DMS53 treated with DMSO at 0.1 percent for 48 hours (cell line): ENCODE data around the gene HUNK.
"Not testable (repeated sequence)": the region's sequence is repeated elsewhere in the genome, so short reads cannot be mapped to it uniquely, and the experiment has no call there.

ENCODE experiments used
- DNase-seq: peaks from one replicate; lab custom pipeline; 2025; ENCODE audit not compliant: unreplicated experiment; lab: John Stamatoyannopoulos, UW

The HUNK gene

GRCh38 chr21:31918250-31918775 lies 45.5 kb downstream of the HUNK start:
- no peak for DNase-seq

GRCh38 chr21:31920275-31920674 lies 47.5 kb downstream of the HUNK start:
- no peak for DNase-seq

GRCh38 chr21:31921079-31921478 lies 48.3 kb downstream of the HUNK start:
- no peak for DNase-seq

GRCh38 chr21:31922881-31923280 lies 50.1 kb downstream of the HUNK start:
- DNase-seq, result no peak

GRCh38 chr21:31923756-31924155 lies 50.9 kb downstream of the HUNK start:
- DNase-seq, result no peak

GRCh38 chr21:31924548-31924947 lies 51.7 kb downstream of the HUNK start:
- DNase-seq, result no peak

GRCh38 chr21:31926498-31926897 lies 53.7 kb downstream of the HUNK start:
- DNase-seq, result no peak

- no peak for DNase-seq
Observed at GRCh38 chr21:31927689-31928353, 55.0 kb downstream of the HUNK start.

GRCh38 chr21:31928656-31929055 lies 55.8 kb downstream of the HUNK start:
- DNase-seq, result no peak

GRCh38 chr21:31929548-31929947 lies 56.7 kb downstream of the HUNK start:
- DNase-seq, result no peak

GRCh38 chr21:31930001-31930400 lies 57.2 kb downstream of the HUNK start:
- no peak for DNase-seq

GRCh38 chr21:31931644-31932469 lies 59.0 kb downstream of the HUNK start:
- DNase-seq, result no peak

- no peak for DNase-seq
Observed at GRCh38 chr21:31932470-31932764, 59.6 kb downstream of the HUNK start.

GRCh38 chr21:31937303-31937702 lies 64.5 kb downstream of the HUNK start:
- no peak for DNase-seq

- DNase-seq, result no peak
Observed at GRCh38 chr21:31938330-31939301, 65.8 kb downstream of the HUNK start.

- no peak for DNase-seq
Observed at GRCh38 chr21:31941694-31942093, 68.9 kb downstream of the HUNK start.

GRCh38 chr21:31943561-31943960 lies 70.7 kb downstream of the HUNK start:
- no peak for DNase-seq

- no peak for DNase-seq
Observed at GRCh38 chr21:31945141-31945540, 72.3 kb downstream of the HUNK start.

- DNase-seq, result no peak
Observed at GRCh38 chr21:31945546-31945945, 72.7 kb downstream of the HUNK start.

- no peak for DNase-seq
Observed at GRCh38 chr21:31946231-31946630, 73.4 kb downstream of the HUNK start.

GRCh38 chr21:31946876-31947550 lies 74.2 kb downstream of the HUNK start:
- DNase-seq, result not testable (repeated sequence)
